NCI-H1436 (cell line): ENCODE data around the gene MYG1.
A peak's percentile ranks its signal among the peaks of the same experiment; 100 is the strongest.
"Not testable (repeated sequence)": the region's sequence is repeated elsewhere in the genome, so short reads cannot be mapped to it uniquely, and the experiment has no call there.

Experiments
- DNase-seq: peaks from one replicate; lab custom pipeline; 2025; lab: John Stamatoyannopoulos, UW

MYG1 gene

GRCh38 chr12:53286448-53286847 lies 13.0 kb upstream of the MYG1 start:
- DNase-seq = no peak

GRCh38 chr12:53287741-53288216 lies 11.7 kb upstream of the MYG1 start:
- no peak for DNase-seq

- DNase-seq = no peak
Observed at GRCh38 chr12:53288322-53288721, 11.2 kb upstream of the MYG1 start.

- no peak for DNase-seq
Observed at GRCh38 chr12:53289891-53290290, 9.6 kb upstream of the MYG1 start.

- no peak for DNase-seq
Observed at GRCh38 chr12:53290661-53291060, 8.8 kb upstream of the MYG1 start.

GRCh38 chr12:53292426-53292825 lies 7.1 kb upstream of the MYG1 start:
- DNase-seq = no peak

- DNase-seq = peak; percentile 80
Observed at GRCh38 chr12:53295070-53295890, 4.2 kb upstream of the MYG1 start, which contains the start of gene PFDN5. TSS of gene PFDN5 (plus strand) at chr12:53295542. CDS start at chr12:53295568, 26 bp downstream.

- no peak for DNase-seq
Observed at GRCh38 chr12:53295891-53296219, 3.6 kb upstream of the MYG1 start.

- not testable (repeated sequence) for DNase-seq
Observed at GRCh38 chr12:53297106-53297505, 2.4 kb upstream of the MYG1 start.

GRCh38 chr12:53298164-53298563 lies 1.3 kb upstream of the MYG1 start:
- DNase-seq = no peak

- no peak for DNase-seq
Observed at GRCh38 chr12:53299101-53299453, 418 bp upstream of the MYG1 start.

- no peak for DNase-seq
Observed at GRCh38 chr12:53300187-53300586, 692 bp downstream of the MYG1 start.

- DNase-seq = no peak
Observed at GRCh38 chr12:53302903-53303302, 3.4 kb downstream of the MYG1 start.

- no peak for DNase-seq
Observed at GRCh38 chr12:53306826-53307225, 7.3 kb downstream of the MYG1 start.

- no peak for DNase-seq
Observed at GRCh38 chr12:53308276-53308675, 8.8 kb downstream of the MYG1 start.

GRCh38 chr12:53313996-53314395 lies 14.5 kb downstream of the MYG1 start:
- no peak for DNase-seq

- DNase-seq = no peak
Observed at GRCh38 chr12:53320352-53321195, 21.1 kb downstream of the MYG1 start.

- DNase-seq = no peak
Observed at GRCh38 chr12:53324113-53324778, 24.8 kb downstream of the MYG1 start.

- DNase-seq = peak; percentile 83
Observed at GRCh38 chr12:53324779-53325510, 25.4 kb downstream of the MYG1 start.

GRCh38 chr12:53325511-53326061 lies 26.1 kb downstream of the MYG1 start:
- DNase-seq = no peak

- no peak for DNase-seq
Observed at GRCh38 chr12:53326460-53327185, 27.1 kb downstream of the MYG1 start.
